ENCODE data around the gene SRD5A1. TPM values are rescaled to one million over a fixed set of nuclear protein-coding genes. Genes with fewer than 3 reads are reported as not detected.

Gene SRD5A1
- total RNA-seq, 1 donor from 2014 or later = 4.2 TPM

DNA sequence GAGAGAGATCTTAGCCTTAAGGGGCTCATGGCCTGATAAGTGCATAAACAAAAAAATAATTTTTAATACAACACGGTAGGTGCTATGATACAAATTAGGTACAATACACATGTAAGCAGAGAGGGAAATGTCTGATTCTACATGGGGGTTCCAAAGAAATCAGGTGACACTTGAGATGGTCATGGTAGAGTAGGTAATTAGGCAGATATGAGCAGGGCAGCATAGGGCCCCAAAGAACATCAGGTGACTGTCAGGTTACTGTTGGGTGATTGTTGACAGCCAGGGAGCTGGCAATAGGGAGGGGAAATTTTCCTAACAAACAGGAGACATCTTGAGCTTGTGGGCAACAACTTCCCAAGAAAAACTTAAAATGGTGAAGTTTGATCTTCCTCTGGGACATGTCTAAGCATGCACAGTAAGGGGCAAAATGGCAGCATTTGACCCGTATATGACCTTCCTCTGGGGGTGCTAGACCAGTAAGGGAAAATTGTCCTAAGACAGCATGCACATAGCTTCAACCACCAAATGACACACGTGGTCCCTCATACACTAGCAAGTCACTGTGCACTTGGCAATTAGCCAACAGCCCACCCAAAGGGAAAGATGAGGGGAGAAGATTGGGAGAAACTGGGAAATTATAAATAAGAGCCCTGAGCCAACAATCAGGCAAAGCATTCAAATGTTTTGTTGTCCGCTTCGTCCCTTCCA, 42.7 kb downstream of the SRD5A1 start:
- DNase-seq (ENCODE audit: low spot score) = no peak
- intact Hi-C loops (cut with DNase I) = no loop called here

DNA sequence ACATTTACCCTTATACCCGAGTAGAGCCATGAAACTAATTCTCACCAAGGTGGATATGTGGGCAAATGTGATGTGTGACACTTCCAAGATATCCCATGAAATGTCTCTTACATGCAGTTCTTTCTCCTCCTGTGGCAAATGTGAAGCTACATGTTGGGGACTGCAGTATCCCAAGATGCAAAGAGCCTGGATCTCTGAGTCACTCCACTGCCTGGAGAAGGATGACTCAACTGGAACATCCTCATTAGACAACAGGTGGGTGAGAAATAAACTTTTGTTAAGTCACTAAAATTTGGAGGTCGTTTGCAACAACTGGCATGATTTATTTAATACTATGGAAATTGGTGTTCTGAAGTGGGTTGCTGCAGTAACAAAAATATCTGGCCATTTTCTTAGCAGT, 43.5 kb downstream of the SRD5A1 start:
- no peak for DNase-seq (ENCODE audit: low spot score)
- intact Hi-C loops (cut with DNase I) = no loop called here

DNA sequence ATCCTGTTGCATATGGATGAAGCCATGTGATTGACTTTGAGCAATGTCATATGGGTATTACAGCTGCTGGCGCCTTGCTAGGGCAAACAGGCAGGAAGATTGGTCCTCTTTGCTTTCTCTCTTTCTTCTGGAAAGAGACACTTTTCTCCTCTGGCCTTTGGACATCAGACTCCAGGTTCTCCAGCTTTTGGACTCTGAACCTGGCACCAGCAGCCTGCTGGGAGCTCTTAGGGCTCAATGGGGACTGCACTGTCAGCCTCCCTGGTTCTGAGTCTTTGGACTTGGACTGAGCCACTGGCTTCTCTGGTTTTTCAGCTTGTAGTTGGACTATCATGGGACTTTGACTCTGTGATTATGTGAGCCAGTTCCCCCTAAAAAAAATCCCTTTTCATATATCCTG, 45.1 kb downstream of the SRD5A1 start:
- intact Hi-C loops (cut with DNase I) = no loop called here
- no peak for DNase-seq (ENCODE audit: low spot score)

DNA sequence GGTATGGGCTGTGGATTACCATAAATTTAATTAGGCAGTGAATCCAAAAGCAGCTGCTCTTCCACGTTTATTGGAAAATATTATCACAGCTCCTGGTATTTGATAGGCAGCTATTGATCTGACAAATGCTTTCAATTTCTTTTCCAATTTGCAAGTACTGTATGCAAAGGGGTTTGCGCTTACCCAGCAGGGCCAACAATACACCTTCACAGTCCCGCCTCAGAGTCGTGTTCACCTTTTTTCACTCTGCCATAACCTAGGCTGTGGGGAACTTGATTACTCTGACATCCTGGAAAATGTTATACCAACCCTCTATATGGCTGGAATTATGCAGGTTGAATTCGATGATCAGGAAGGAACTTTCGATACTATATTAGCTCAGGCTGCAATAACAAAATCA, 47.7 kb downstream of the SRD5A1 start:
- intact Hi-C loops (cut with DNase I) = no loop called here
- no peak for DNase-seq (ENCODE audit: low spot score)

DNA sequence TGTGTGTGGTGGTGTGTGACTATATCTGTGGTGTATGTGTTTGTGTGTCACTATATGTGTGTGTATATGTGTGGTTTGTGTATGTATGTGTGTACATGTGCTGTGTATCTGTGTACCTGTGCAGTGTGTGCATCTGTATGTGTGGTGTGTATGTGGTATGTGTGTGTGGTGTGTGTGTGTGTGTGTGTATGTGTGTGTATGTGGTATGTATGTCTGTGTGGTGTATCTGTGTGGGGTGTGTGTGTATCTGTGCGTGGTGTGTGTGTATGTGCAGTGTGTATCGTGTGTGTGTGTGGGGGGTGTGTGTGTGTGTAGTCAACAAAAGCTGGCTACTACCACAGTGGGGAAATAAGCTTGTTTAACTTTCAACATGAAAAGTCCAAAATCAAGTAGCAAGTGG, 48.4 kb downstream of the SRD5A1 start:
- intact Hi-C loops (cut with DNase I) = no loop called here
- DNase-seq (ENCODE audit: low spot score) = no peak

DNA sequence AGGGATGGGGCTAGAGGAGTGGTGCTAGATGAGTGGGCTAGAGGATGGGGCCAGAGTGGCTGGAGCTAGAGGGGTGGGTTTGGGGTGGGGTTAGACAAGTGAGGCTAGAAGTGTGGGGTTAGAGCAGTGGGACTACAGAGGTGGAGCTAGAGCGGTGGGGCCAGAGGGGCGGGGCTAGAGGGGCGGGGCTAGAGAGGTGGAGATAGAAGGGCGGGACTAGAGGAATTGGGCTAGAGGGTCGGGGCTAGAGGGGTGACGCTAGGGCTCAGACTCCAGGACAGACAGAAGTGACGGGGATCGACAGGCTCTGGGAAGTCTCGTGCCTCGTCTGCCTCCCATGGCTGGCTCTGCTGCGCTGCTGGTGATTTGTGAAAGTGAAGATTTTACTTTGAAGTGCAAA, 49.0 kb downstream of the SRD5A1 start:
- DNase-seq (ENCODE audit: low spot score) = no peak
- intact Hi-C loops (cut with DNase I) = no loop called here

DNA sequence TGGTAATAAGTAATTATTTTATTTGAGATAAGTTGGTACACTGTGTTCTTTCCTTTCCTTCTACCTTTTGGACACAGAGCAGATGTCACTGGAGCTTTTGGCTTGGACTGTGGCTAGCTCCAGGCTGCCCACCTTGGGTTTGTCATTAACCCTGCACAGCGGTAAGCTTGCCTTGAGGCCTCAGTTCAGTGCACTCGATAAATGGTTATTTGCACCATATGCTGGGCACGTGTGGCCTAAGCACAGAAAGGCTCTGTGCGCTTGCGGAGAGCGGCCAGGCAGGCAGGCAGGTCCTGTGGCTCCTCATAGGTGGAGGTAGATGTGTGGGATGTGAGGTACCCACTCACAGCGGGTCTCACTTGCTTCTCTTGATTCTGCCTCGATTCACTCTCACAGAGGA, 50.0 kb downstream of the SRD5A1 start:
- intact Hi-C loops (cut with DNase I) = no loop called here
- no peak for DNase-seq (ENCODE audit: low spot score)

DNA sequence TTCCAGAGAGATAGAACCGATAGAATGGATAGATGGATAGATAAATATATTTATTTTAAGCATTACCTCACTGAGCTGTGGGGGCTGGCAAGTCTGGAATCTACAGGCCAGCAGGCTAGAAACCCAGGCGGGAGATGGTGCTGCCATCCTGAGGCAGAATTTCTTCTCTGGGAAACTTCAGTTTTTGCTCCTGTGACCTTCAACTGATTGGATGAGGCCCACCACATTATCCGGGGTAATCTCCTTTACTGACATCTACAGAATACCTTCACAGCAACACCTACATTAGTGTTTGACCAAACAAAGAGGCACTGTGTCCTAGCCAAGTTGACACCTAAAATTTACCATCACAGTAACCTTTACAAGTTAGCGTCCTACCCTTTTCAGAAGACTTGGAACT, 50.8 kb downstream of the SRD5A1 start:
- intact Hi-C loops (cut with DNase I) = no loop called here
- no peak for DNase-seq (ENCODE audit: low spot score)

DNA sequence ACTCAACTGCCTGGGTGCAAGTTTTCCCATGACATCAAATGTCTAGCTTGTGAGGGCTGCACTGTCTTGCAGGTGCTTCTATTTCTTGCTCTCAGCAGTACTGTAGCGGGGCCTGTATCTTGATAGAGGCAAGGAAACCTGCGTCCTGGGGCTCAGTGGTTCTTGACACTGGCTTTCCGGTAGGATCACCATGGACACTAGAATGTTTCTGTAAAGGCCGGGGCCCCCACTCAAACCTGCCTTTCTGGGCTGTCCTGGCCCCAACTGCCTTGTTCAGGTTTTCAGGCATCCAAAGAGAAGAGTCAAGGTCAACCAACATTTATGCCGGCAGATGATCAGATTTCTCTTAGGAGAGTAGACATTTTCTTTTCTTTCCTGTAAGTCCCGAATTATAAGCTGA, 53.3 kb downstream of the SRD5A1 start:
- DNase-seq (ENCODE audit: low spot score) = no peak
- intact Hi-C loops (cut with DNase I) = no loop called here

DNA sequence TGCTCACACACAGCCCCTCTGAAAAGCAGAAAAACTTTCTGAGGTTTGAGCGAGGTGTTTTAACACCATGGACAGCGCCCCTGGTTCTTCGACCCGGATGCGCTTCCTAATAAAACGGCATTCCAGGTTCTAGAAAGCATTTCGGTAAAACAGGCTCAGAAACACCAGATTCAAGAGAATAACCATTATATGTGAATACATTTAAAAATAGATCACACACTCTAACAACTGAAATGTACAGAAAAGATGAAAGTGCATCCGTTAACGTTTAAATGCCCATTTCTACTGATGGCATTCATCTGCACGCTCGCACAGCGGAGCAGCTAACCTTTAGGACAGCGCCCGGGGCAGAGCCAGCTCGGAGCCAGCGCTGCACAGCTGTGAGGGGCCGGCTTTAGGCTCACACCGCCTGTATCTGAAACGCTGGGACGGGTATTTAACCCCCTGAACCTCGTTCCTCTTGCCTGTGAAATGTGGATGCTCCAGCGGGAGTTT, 53.7 kb downstream of the SRD5A1 start:
- intact Hi-C loops (cut with DNase I) = no loop called here
- DNase-seq (ENCODE audit: low spot score) = no peak

DNA sequence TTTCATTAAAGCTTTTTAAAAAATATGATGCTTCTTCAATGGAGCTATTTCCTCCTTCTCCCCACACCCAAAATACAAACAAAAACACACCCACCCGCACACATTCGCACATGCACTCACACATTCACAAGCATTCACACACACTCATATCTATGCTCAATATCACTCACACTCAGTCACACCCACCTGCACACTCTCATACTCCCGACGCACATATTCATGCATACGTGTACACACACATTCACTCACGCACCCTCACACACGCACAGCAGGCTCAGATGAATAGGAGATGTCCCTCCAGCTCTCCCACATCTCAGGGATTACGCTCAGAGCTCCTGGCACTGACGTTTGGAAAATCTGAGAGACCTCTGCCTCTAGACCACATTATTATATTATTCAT, 54.3 kb downstream of the SRD5A1 start:
- intact Hi-C loops (cut with DNase I) = no loop called here
- DNase-seq (ENCODE audit: low spot score) = no peak

DNA sequence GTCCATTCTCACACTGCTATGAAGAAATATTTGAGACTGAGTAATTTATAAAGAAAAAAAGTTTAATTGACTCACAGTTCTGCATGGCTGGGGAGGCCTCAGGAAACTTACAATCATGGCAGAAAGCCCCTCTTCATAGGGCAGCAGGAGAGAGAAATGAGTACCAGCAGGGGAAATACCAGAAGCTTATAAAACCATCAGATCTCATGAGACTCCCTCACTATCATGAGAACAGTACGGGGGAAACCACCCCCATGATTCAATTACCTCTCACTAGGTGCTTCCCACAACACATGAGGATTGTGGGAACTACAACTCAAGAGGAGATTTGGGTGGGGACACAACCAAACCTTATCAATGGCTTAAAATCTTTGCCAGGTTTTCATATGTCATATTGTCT, 59.7 kb downstream of the SRD5A1 start:
- no peak for DNase-seq (ENCODE audit: low spot score)
- intact Hi-C loops (cut with DNase I) = loop anchor here (10.0 kb wide), 1 partner anchor 62 kb away; no protein-coding TSS in a partner anchor

DNA sequence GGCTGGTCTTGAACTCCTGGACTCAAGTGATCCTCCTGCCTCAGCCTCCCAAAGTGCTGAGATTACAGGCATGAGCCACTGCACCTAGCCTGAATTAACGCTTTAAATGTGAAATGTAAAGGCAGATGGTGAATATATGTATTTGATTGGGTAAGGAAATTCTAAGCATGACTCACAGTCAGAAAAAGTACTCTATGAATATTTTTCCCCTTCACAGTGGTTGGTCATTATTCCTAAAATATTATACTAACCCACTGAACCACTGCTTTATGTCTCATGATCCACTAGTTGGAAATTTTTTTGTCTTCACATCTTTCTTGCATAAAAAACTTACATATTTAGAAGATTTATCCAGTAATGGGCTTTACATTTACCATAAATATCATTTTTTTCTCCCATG, 65.5 kb downstream of the SRD5A1 start:
- intact Hi-C loops (cut with DNase I) = loop anchor here (10.0 kb wide), 1 partner anchor 56 kb away; no protein-coding TSS in a partner anchor
- no peak for DNase-seq (ENCODE audit: low spot score)

DNA sequence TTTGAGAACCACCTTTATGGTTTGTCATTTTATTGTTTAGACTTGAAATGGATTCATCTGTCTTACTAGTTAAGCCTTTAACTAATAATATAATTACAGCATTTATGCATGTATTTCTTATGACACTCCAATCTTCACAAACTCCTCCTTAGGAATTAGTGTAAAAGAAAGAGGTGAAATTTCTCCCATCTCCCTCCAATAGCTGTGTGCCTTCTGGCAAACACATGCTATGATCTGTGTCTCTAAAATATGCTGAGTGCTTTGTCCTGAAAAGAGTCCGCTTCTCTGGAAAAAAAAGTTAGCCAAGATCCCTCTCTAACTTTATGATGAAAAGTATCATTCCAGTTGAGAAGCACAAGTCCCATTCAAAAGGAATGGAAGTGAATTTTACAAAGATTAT, 66.1 kb downstream of the SRD5A1 start:
- intact Hi-C loops (cut with DNase I) = loop anchor here (10.0 kb wide), 1 partner anchor 55 kb away; no protein-coding TSS in a partner anchor
- no peak for DNase-seq (ENCODE audit: low spot score)

DNA sequence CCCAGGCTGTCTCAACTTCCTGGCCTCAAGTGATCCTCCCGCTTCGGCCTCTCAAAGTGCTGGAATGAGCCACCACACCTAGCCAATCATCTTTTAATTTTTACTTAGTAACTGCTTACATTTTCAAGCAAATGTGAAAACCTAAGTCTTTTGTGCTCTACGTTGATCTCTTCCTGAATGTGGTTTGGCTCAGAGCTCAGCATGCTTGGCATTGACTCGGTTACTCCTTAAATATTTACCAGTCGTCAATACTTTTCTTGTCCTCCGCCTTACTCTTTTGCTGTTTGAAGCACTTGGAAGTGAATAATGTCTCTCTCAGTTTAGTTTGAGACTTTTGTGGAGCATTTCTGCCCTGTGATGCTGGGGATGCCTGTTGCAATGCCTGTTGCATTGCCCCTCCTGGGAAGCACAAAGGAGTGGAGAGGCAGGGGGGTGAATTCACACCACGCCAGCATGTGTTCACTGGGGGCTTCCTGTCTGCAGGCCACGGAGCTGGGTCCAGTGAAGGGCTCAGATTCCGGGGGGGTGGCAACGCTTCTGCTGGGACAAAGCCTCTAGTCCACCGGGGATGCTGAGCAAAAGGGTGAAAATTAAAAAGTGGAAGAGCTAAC, 66.9 kb downstream of the SRD5A1 start:
- DNase-seq (ENCODE audit: low spot score) = no peak
- intact Hi-C loops (cut with DNase I) = no loop called here

DNA sequence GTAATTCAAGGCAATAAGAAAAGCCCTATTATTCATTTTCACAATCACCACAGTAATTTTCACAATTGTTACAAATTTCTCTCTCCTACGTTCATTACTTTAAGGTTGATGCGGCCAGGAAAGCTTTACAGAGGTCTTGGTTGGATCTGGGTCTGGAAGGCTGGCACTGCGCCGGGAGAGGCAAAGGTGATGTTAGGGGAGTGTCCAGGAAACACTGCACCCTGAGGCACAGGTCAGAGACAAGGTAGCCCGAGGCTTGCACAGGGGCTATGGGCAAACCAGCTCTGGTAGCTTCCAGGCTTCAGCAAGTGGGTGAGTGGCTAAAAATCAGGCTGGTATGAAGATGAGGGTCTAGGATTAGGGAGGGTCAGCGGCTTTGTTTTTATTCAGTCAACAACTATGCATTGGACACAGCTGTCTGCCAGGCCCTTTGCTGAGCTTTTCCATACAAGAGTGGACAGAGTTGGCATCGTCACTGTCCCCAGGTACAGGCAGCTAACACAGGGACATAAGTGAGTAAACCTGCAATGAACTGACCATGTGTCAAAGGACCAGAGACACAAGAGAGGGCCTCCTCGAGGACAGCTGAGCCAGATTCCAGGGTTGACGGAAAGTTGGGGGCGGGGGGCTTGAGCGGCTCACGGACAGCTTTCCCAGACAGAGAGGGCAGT, 67.6 kb downstream of the SRD5A1 start:
- DNase-seq (ENCODE audit: low spot score) = no peak
- intact Hi-C loops (cut with DNase I) = no loop called here

DNA sequence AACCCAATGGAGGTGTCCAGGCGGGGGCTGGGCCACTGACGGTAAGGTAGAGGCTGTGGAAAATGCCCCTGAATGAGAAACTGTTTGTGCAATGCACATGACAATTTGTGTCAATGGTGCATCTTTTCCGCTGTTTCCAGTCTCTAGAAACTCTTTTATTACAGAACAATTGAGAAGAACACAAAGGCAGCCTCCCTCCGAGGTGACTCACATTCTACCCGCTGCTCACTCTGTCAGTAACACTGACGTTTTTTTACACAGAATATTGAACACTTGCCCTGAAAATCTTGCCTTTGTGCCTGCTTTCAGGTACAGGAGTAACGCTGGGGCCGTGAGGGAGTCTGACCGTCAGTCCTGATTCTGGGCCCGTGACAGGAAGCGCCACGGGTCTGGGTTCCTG, 68.3 kb downstream of the SRD5A1 start:
- intact Hi-C loops (cut with DNase I) = no loop called here
- no peak for DNase-seq (ENCODE audit: low spot score)

DNA sequence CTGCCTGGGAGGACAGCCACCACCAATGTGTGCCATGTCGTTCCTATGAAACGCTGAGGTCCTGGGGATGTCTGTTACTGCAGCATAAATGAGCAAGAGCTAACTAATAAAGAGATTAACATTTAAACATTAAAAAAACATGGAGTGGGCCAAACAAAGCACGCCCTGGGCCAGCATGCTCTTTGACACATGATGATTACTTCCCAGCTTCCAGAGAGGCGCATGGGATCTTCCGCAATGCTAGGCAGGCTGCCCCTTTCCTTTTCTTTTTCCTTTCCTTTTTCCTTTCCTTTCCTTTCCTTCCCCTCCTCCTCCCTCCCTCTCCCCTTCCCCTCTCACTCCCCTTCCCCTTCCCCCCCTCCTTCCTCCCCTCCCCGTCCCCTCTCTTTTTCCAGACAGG, 69.4 kb downstream of the SRD5A1 start:
- no peak for DNase-seq (ENCODE audit: low spot score)
- intact Hi-C loops (cut with DNase I) = no loop called here

DNA sequence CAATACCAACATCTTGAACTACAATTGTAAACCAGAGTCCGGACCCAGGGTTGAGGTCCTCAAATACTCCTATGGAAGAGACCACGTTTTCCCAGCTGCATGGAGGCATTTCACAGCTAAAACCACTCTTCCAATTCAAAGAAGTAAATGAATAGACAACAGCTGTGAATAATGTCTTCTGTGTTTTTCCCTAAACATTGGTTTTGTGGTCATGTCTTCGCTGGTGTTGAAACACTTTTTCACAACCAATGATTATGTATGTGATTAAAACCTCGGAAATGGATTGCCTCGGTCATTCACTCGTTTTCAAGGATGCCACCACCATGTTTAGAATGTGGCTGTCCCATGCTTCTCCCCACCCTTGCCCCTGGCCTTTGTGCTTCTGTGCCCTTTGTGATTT, 70.6 kb downstream of the SRD5A1 start:
- intact Hi-C loops (cut with DNase I) = no loop called here
- no peak for DNase-seq (ENCODE audit: low spot score)

DNA sequence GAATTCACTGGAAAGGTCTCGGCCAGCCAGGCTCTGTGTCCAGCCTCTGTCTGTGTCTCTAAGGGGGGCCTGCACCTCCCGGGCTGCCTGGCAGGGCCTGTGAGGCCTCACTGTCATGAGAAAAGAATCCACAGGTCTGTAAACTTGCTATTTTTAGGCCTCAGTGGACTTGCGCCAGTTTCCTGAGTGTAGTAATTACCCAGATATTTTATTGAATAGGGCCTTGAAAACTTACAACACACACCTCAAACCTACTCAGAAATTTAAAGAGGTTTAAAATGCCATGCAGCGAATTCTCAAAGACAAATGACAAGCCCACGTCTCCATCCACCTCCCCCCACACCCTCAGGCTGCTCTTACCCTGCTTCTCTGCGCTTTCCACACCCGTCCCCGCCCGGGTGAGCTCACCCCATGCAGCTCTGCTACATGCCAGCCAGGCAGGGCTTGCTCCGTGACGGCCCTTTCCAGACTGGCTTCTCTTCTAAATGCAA, 71.2 kb downstream of the SRD5A1 start:
- DNase-seq (ENCODE audit: low spot score) = peak; percentile 91
- intact Hi-C loops (cut with DNase I) = no loop called here

DNA sequence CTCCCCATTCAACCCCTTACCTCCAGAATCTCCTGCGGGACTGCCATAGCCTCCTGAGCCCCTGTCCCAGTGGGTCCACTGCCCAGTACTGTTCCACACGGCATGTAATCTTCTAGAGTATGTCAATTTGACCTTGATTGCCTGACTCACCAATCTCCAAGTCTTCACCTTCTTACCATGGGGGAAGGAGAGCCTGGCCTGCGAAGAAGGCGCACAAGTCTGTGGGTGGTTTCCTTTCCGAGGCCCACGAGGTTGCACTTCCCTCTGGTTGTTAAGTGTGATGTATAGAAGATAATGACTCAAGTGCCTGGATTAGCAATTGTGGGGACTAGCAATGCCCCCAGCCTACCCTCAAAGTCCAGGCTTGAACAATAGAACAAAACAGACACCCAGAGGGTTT, 71.8 kb downstream of the SRD5A1 start:
- intact Hi-C loops (cut with DNase I) = no loop called here
- no peak for DNase-seq (ENCODE audit: low spot score)
